GM18508 (cell line): ENCODE data around the gene ORMDL2.

Source experiments
- ATAC-seq: cut with Tn5 transposase; IDR thresholded peaks from one replicate; pipeline ENCODE4 v1.9.1; 2021; ENCODE audit warnings: moderate number of reproducible peaks; ENCODE audit not compliant: insufficient read depth, unreplicated experiment

Gene ORMDL2, protein sequence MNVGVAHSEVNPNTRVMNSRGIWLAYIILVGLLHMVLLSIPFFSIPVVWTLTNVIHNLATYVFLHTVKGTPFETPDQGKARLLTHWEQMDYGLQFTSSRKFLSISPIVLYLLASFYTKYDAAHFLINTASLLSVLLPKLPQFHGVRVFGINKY

GRCh38 chr12:55817345-55818139 is at the start of gene ORMDL2, which contains the start of gene SARNP:
Gene ORMDL2, plus strand, starts transcription at chr12:55818041. Its CDS starts 959 bp downstream, at chr12:55819000.
Gene SARNP, minus strand, starts transcription at chr12:55817724. Its CDS starts 23 bp downstream, at chr12:55817701.
- ATAC-seq: peak; percentile 94

DNA sequence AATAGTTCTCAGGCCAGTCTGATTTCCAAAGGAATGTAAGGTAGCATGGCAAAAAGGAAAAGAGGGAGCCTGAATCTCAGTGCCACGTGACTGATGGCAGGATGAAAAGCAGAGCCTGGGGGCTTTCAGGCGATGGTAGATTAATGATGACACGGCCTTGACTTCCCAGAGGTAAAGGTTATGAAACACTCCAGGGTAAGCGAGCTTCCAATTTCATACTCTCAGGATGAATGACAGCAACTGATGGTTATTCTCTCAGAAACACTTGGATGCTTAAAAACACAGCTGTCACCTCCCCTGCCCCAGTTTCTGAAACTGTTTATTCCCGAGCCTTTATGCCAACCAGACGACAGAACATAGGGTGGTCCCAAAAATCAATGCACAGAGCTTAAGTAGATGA is 46.1 kb upstream of the ORMDL2 start:
- no peak for ATAC-seq

GRCh38 chr12:55777856-55778255 is 40.0 kb upstream of the ORMDL2 start:
- no peak for ATAC-seq

DNA sequence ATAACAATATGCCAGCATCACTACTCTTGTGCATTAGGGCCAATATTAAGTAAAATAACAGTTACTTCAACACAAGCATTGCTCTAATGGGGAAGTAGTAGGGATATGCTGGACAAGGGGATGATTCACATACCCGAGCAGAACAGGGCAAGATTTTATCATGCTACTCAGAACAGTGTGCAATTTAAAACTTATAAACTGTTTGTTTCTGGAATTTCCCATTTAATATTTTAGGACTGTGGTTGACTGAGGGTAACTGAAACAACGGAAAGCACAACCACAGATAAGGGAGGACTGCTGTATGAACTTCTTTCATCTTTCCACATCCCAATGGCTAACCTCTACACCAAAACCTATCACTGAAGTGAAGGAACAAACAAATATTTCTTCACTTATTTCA is 37.2 kb upstream of the ORMDL2 start:
- no peak for ATAC-seq

GRCh38 chr12:55788546-55788945 is 29.3 kb upstream of the ORMDL2 start:
- no peak for ATAC-seq

GRCh38 chr12:55789171-55789570 is 28.7 kb upstream of the ORMDL2 start:
- ATAC-seq: no peak

GRCh38 chr12:55789893-55790292 is 27.9 kb upstream of the ORMDL2 start:
- ATAC-seq: no peak

DNA sequence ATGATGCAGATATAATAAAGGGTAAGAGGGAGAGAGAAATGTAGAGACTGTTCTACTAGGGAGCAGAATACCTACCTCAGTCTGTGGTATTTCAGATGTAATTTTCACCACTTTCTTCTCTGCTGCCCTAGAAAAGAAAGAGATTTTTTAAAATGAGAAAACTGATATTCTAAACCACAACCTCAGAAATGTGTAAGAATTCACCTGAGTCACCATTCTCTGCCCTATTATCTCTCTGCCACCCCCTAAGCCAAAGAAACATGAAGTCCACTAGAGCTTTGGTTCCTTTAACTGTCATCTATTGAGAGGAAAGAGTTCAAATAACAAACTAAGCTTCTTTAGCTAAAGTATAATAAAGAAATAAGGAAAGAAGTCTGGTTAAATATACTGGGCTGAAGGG is 21.9 kb upstream of the ORMDL2 start:
- ATAC-seq: no peak

- ATAC-seq: no peak
Observed at GRCh38 chr12:55797068-55797467, 20.8 kb upstream of the ORMDL2 start.

GRCh38 chr12:55797550-55797949 is 20.3 kb upstream of the ORMDL2 start:
- ATAC-seq: no peak

GRCh38 chr12:55806982-55807381 is 10.9 kb upstream of the ORMDL2 start:
- ATAC-seq: no peak

DNA sequence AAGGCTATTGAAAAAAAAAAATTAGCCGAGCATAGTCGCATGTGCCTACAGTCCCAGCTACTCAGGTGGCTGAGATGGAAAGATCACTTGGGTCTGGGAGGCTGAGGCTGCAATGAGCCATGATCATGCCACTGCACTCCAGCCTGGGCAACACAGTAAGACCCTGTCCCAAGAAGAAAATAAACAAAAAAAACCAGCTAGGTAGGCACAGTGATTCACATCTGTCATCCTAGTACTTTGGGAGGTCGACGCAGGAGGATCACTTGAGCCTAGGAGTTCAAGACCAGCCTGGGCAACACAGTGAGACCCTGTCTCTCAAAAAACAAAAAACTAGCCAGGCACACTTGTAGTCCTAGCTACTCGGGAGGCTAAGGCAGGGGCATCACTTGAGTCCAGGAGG is 8.6 kb upstream of the ORMDL2 start:
- ATAC-seq: no peak

DNA sequence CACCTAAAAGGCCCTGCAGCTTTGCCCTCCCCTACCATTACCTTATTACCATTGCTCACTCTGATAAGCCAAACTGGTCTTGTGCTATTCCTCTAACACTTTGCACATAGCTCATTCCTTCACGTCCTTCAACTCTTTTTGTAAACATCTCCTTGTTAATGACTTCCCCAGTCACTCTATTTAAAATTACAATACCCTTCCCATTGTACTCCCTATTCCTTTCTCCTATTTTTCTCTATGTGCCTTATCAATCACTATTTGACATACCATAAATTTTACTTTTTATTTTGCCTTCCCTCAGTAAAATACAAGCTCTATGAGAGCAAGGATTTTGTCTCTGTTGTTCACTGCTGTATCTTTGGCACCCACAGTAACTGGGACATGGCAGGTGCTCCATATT is 5.8 kb upstream of the ORMDL2 start:
- no peak for ATAC-seq

GRCh38 chr12:55814257-55814656 is 3.6 kb upstream of the ORMDL2 start:
- no peak for ATAC-seq

DNA sequence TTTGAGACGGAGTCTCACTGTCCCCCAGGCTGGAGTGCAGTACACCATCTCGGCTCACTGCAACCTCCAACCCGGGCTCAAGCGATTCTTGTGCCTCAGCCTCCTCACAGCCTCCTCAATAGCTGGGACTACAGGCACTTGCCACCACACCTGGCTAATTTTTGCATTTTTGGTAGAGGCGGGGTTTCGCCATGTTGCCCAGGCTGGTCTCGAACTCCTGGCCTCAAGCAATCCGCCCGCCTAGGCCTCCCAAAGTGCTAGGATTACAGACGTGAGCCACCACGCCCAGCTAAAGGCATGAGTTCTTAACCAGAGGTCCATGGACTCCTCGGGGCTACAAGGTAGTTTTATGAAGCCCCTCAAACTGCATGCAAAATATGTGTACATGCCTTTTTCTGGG is 2.4 kb upstream of the ORMDL2 start:
- no peak for ATAC-seq

DNA sequence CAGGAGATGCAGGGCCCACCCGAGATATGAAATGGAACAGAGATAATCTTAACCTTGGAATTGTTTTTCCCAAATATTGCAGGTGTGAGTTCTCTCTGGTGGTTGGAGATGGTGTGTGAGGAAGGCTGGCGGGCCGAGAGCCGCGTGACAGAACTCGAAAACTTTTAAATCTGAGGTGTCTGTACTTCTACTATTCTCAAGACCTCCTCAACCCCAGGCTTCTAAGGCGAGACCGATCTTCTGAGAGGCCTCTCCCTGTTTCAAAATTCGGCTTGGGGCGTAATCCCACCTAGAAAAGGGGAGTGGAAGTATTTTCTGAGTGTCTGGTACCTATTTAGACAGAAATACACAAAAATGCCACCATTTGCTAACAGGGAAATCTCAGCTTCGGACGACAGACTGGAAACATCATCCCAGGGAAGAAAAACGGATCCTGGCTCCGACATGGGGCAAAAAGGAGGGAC is 928 bp upstream of the ORMDL2 start:
- ATAC-seq: no peak

GRCh38 chr12:55818140-55818728 is 393 bp downstream of the ORMDL2 start:
- no peak for ATAC-seq

DNA sequence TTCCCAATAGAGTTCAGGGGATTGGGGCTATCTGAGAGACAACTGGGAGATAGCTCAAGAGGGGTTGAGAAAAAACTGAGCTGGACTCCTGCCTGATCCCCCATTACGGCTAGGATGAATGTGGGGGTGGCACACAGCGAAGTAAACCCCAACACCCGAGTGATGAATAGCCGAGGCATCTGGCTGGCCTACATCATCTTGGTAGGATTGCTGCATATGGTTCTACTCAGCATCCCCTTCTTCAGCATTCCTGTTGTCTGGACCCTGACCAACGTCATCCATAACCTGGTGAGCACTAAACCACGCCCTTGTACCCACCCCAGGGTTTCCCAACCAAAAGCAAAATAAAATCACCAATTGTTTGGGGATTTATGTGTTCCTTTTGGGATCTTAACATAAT is 1.0 kb downstream of the ORMDL2 start:
- no peak for ATAC-seq

DNA sequence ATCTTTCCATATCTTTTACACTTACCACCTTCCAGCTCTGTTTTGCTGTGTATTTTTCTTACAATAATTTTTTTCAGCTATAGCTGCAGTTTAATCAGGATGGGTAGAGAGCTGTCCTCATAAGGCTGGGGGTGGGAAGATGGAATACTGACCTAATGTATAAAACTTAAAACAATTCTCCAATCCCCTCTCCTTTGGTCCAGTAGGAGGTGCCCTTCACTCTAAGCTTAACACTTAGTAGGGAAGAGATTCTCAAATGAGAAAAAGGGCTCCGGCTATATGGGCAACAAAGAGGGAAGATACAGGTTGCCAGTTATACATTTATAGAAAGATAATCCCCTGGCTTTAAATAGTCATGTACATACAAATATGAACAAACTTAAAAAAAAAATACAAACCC is 2.8 kb downstream of the ORMDL2 start:
- ATAC-seq: no peak

DNA sequence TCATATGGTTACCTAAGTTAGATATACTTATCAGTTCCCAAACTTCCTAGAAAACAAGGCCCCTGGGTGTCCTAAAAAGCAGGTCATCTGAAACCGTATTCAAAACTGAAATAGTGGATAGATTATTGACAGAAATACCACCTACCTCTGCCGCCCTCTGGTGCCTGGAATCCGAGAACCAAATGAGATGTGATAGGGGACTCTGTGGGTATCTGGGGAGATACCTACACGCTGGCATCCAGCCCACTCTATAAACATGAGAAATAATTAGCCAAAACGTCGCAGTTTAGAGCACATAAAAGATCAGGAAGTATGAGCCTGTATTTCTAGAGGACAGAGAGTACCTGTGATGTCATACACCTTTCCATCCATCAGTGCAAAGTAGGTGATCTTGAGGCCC is 4.4 kb downstream of the ORMDL2 start:
- no peak for ATAC-seq

DNA sequence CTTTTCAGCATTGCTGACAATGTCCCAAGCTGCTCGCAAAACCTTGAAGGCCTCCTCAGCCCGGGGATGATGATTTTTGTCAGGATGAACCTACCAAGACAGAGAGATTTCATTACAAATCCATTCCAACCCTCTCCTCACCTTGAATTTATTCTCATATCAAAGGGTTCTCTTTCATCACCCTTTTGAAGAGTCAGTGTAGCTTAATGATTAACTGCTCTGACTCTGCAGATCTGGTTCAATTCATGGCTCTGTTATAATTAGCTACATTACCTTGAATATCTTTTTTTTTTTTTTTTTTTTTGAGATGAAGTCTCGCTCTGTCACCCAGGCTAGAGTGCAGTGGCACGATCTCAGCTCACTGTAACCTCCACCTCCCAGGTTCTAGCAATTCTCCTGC is 5.6 kb downstream of the ORMDL2 start:
- no peak for ATAC-seq

DNA sequence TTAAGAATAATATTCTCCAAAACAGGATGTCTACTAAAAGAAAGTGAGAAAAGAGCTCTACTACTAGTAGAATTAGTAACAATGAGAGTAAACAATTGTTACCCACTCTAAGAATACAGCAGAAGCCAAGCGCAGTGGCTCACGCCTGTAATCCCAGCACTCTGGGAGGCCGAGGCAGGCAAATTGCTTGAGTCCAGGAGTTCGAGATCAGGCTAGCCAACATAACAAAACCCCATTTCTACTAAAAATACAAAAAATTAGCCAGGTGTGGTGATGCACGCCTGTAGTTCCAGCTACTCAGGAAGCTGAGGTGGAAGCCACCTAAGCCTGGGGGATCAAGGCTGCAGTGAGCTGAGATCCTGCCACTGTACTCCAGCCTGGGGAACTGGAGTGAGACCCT is 6.9 kb downstream of the ORMDL2 start:
- no peak for ATAC-seq
